GM19238 (cell line): ENCODE results near the gene STX5.
"Not testable (repeated sequence)": the region's sequence is repeated elsewhere in the genome, so short reads cannot be mapped to it uniquely, and the experiment has no call there.

Experiments used
- DNase-seq: peaks from one replicate; pipeline ENCODE4 v3.0.0; 2011; ENCODE audit warnings: low spot score; ENCODE audit not compliant: insufficient read length

STX5 gene, protein sequence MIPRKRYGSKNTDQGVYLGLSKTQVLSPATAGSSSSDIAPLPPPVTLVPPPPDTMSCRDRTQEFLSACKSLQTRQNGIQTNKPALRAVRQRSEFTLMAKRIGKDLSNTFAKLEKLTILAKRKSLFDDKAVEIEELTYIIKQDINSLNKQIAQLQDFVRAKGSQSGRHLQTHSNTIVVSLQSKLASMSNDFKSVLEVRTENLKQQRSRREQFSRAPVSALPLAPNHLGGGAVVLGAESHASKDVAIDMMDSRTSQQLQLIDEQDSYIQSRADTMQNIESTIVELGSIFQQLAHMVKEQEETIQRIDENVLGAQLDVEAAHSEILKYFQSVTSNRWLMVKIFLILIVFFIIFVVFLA

DNA sequence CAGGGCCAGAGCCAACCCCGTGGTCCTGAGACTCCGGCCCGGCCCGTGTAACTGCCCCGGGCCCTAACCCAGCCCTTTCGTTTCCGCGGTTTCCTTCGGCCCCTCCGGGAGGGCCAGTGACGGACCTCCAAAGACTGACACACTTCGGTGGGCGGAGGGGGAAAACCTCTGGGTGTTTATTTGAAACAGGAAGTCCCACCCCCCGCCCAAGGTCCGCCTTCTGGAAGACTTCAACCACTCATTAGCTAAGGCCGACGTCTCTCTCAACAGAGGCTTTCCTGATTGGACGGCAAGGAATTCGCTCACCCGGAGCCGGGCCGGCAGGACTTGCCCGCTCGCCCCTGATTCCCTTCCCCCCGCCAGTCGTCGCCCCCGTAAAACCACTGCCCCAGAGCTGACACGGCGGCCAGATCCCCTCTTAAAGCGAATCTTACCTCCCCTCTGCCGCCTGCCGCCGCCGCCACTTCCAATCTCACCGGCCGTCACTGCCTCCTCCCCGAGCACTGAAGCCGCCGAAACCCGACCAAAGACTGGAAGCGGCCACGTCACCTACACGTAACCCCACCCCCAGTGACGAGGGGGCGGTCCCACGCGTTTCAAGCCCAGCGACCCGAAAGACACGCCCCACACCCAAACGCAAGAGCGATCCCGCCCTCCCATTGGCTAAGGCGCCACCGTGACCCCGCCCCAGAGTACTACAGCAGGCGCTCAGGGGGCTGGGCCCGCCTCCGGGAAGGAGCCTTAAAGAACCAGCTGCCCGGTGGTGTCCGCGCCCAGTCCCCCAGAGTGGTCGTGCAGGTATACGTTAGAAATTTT is at the start of gene STX5:
Gene STX5 (minus strand): TSS at position 532 of the 816 bp plus-strand sequence. CDS start 808 bp downstream, outside the sequence.
- peak; percentile 91 for DNase-seq

GRCh38 chr11:62880803-62881578 is 49.1 kb upstream of the STX5 start, which contains the start of gene SLC3A2:
SLC3A2 (plus strand) TSS chr11:62880896; CDS start chr11:62881024, 128 bp downstream.
- peak; percentile 86 for DNase-seq

- DNase-seq: no peak
Observed at GRCh38 chr11:62880231-62880802, 48.5 kb upstream of the STX5 start.

- DNase-seq: no peak
Observed at GRCh38 chr11:62879235-62879978, 47.6 kb upstream of the STX5 start.

- no peak for DNase-seq
Observed at GRCh38 chr11:62876712-62877111, 44.9 kb upstream of the STX5 start.

- DNase-seq: no peak
Observed at GRCh38 chr11:62875698-62876478, 44.0 kb upstream of the STX5 start.

- DNase-seq: no peak
Observed at GRCh38 chr11:62874851-62875250, 43.0 kb upstream of the STX5 start.

GRCh38 chr11:62865635-62866034 is 33.8 kb upstream of the STX5 start:
- DNase-seq: no peak

DNA sequence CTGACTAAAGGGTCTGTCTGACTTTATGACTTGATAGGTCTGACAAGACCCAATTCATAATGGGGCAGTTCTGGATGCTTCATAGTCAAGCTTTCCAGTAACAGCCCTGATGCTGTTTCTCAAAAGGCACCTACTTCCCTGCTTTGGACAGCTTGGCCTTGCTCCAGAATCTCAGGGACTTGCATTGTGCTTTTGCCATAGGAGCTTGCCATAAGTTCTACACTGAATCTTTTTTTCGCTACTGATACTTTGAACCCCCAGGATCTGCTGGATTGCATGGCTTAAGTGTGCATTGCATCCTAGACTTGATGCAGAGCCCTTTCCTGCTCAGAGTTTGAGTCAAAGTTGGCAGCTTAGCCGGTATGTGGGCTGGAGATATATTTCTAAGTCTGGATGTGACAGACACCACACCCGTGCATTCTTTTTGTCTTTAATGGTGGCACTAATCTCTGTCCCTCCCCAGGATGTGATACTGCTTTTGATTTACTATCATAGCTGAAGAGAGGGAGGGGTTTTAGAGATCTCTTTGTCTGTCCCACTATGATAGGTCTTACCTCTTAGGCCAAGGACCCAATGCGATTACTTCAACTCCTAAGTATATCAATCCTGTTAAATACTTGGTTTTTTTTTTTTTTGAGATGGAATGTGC is 32.0 kb upstream of the STX5 start:
- DNase-seq: no peak

DNA sequence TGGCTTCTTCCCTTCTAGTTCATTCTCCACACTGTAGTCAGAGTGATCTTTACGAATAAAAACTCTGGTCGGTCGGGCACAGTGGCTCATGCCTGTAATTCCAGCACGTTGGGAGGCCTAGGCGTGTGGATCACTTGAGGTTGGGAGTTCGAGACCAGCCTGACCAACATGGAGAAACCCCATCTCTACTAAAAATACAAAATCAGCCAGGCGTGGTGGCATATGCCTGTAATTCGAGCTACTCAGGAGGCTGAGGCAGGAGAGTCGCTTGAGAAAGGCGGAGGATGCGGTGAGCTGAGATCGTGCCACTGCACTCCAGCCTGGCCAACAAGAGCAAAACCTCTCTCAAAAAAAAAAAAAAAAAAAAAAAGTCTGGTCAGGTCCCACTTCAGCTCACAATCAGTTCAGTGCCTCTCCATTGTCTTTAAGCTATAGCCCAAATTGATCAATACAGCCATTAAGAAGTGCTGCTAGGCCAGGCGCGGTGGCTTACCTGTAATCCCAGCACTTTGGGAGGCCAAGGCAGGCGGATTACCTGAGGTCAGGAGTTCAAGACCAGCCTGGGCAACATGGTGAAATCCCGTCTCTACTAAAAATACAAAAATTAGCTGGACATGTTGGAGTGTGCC is 29.8 kb upstream of the STX5 start:
- not testable (repeated sequence) for DNase-seq

DNA sequence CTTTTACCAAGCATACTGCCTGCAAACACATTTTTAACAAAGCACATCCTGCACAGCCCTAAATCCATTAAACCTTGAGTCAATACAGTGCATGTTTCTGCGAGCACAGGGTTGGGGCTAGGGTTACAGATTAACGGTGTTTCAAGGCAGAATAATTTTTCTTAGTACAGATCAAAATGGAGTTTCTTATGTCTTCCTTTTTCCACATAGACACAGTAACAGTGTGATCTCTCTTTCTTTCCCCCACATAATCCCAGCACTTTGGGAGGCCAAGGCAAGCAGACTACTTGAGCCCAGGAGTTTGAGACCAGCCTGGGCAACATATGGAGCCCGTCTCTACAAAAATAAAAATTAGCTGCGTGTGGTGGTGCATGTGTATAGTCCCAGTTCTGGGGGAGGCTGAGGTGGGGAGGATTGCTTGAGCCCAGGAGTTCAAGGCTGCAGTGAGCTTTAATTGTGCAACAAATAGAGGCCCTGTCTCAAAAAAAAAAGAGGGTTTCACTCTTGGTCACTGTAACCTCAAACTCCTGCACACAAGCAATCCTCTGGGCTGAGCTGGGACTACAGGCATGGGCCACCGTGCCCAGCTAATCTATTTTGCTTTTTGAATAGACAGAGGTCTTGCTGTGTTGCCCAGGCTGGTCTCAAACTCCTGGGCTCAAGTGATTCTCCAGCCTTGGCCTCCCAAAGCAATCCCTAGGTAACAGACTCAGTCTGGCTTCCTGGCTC is 29.1 kb upstream of the STX5 start:
- no peak for DNase-seq

GRCh38 chr11:62859281-62859703 is 27.4 kb upstream of the STX5 start:
- DNase-seq: not testable (repeated sequence)

DNA sequence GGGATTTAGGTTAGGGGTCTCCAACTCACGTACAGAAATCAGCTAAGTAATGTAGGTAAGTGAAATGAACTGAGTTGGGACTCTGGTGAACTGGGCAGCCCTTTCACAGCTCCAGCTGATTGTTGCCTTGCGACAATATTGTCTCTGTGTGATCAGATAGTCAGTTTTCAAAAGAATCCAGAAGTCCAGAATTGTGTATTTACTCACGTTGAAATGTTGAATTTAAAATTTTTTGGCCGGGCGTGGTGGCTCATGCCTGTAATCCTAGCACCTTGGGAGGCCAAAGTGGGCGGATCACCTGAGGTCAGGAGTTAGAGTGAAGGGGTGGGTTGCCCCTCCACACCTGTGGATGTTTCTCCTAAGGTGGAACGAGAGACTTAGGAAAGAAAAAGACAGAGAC is 26.4 kb upstream of the STX5 start:
- no peak for DNase-seq

DNA sequence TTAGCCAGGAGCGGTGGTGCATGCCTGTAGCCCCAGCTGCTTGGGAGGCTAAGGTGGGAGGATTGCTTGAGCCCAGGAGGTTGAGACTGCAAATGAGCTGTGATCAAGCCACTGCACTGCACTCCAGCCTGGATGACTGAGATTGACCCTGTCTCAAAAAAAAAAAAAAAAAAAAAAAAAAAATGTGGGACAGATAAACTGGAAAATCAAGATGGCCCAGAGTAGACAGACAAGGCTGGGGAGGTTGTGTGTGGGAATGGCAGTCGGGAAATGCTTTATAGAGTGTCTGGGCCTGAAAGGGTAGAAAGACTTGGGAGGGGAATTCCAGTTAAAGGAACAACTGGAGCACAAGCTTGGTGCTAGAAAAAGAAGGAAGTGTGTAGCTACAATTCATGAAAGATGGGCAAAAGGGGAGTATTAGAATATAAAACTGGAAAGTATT is 25.7 kb upstream of the STX5 start:
- no peak for DNase-seq

DNA sequence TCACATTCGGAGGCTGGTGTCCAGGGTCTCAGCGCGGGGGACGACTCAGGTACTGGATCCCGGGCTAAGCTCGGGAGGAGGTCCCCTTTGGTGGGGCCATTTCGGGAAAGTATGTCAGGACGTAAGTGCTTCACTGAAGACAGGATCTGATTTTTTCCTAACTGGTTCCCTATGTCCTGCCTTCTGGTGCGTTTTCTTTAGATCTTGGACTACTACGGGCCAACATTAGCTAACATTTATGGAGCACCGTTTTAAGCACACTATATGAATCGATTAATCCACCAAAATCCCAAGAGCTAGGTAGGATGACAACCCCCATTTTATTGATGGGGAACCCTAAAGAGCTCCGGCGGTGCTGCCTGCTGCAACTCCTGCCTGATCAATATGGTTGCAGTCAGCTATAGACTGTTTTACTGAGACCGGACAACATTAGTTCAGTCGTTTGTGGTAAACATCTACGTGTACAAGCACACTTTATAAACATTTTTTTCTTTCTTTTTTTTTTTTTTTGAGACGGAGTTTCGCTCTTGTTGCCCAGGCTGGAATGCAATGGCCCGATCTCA is 24.6 kb upstream of the STX5 start:
- DNase-seq: no peak

DNA sequence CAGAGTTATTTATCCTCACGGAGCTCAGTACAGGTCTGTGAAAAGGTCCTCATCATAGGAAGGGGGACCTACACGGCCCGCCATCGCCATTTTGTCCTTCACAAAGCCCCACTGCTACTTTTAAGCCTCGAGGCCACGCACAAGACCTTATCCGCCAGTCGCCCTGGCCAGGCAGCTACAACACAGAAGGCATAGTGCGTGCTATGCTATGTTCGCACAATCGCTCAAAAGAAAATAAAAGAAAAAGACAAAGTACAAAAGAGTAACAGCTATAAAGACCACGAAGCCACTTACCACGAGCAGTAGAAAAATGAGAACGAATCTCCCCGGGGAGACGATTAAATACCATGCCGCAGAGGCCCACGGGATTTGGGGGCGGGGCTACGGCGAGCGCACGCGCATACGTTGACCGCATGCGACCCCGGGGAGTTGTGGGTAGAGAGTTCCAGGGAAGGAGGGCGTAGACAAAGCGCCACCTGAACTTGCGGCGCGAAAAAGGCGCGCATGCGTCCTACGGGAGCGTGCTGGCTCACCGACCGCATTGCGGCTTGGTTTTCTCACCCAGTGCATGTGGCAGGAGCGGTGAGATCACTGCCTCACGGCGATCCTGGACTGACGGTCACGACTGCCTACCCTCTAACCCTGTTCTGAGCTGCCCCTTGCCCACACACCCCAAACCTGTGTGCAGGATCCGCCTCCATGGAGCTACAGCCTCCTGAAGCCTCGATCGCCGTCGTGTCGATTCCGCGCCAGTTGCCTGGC is 23.9 kb upstream of the STX5 start:
- peak; percentile 85 for DNase-seq
